Glomerular visceral epithelial cell (primary cell): ENCODE data around the gene ZNF248.

Experiments used
- DNase-seq: peaks from one replicate; pipeline ENCODE4 v3.0.0-alpha.2; 2016; ENCODE audit errors: extremely low spot score

ZNF248 gene

DNA sequence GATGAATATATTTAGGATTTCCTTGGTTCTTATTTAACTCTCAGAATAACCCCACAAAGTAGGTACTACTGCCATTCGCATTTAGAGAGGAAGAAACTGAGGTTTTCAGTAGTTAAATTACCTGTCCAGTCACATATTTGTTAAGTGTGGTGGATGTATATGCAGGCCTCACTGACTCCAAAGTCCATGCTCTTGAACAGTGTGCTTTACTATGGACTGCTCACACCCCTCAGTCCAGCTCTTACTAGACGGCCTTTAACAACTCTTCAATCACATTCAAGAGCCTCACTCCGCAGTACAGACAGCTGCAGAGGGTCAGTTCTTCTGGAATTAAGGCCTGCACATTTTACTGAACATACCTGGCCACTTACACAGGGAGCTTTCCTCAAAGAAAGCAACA, 36.2 kb downstream of the ZNF248 start:
- DNase-seq, result no peak

DNA sequence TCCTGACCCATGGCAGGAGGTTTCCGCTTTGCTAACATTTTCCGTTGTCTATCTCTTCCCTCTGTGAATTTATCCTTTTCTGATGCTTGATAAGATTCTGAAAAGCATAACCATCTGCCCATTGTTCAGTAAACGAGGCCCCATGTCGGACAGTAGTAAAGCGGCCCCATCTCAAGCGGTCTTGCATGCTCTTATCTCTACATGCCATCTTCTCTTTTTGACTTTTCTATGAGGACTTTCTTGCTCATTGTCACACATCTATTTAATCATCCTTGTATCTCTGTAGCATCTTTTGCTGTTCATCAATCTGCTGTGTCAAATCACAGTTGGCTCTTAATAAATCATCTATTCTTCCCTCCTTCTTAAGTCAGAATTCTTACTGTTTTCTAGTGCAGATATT, 37.6 kb downstream of the ZNF248 start:
- no peak for DNase-seq

DNA sequence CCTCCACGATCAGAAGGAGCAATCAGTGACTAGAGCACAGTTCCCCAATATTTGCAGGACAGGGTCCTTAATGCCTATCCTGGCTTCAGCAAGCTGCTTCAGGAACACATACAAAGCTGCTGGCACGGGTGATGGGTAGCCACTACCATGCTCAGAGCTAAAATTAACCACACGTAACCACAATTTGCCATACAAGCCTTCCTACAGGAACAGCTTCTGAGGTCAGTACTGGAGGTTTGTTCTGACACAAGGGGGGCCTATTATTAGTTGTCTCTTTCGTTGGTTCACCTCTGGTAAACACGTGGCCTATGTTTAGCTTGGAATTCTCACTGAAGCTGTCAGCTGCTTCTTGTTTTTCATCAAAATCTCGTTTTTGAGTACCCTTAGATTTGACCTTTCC, 41.1 kb downstream of the ZNF248 start:
- DNase-seq, result no peak

DNA sequence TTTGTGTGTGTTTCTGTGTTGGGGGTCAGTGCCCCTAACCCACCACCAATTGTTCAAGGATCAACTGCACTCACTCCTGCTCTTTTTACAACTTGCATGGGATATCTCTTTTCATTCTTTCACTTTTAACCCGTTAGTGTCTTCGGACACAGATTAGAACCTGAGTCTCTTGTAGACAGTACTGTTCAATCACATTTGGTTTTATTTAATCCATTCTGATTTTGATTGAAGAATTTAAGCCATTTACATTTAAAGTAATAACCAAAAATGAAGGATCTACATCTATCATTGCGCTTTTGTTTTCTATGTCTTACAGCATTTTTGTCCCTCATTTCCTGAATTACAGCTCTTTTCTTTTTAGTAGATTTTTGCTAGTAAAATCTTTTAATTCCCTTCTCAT, 43.6 kb downstream of the ZNF248 start:
- DNase-seq, result no peak

DNA sequence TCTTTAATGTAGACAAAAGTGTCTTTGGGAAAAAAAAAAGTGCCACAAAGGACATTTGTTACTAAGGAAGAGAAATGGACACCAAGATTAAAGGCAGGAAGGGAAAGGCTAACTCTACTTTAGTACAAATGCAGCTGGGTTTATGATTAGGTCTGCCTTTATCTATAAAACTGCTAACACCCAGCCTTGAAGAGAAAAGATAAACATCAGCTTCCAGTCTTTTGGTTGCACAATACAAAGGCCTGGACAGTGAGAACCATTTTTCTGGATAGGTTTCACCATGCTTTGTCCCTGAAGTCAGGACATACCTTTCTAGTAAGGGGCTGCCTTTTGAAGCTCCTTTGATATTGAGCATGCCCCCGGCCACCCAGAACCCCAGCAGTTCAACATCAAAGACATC, 45.1 kb downstream of the ZNF248 start:
- DNase-seq, result no peak

DNA sequence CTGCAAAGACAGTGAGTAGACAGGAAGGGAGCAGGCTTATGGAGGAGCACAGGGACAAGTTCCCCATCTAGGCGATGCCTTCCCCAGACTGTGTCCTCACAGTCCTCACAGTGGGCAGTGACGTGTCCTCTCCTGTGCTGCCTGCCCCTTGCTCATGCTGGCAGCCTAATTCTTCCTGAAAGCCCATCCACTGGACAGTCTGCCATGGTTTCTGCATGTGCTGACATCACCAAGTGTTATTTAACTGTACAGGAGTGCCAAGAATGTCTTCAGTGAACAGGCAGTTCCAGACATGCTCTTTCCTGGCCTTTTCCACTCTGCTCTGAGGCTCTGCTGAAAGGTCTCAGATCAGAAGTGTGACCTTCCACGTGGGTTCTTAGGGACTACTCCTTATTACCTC, 54.1 kb downstream of the ZNF248 start:
- DNase-seq, result no peak

DNA sequence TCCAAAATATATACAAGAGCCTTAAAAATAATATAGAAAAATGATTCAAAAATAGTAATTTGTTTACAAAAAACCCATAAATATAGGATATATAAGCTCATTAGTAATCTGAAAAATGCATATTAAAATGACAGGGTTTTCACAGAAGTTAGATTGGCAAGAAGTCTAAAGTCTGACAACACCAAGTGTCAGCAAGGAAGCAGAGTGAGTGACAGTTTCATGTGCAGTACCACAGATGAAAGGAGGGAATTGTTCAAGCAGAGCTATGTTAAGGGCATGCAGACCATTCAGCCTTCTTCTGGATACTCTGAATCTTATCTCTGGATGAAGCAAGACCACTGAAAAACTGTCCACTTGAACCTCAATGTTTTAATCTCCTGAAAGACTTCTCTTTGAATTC, 55.9 kb downstream of the ZNF248 start:
- no peak for DNase-seq

DNA sequence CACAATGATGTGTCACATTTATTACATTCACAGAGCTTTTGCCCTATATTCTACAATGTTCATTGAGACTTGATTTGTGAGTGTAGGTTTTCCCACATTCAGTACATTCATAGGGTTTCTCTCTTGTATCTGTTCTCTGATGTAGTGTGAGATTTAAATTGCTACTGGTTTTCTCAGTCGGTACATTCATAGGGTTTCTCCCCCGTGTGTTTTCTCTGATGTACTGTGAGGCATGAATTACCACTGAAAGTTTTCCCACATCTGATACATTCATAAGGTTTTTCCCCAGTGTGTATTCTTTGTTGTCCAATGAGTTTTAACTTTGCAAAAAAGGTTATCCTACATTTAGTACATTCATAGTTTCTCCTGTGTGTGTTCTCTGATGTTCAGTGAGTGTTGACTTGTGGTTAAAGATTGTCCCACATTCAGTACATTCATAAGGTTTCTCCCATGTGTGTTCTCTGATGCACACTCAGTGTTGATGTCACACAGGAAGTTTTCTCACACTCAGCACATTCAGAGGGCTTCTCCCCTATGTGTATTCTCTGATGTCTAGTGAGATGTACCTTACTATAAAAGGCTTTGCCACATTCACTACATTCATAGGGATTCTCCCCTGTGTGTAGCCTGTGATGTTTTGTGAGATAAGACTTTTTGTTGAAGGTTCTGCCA, 63.0 kb downstream of the ZNF248 start:
- no peak for DNase-seq

DNA sequence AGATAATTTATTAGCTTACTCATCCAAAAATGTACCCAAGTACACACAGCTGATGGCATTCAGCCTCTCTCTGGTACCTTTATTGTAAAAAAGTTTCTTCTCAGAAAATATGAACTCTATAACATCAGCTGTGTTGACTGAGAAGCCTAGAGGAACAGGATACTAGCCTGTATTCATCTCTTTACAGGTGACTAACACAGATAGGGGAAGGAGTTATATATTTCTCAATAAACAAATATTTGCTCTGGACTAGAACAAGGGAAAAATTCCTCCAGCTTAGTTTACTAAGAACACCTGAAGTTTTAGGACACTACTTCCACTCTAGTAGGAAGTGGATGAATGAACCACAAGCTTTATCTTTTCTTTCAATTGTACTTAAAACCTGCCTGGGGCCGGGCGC, 67.8 kb downstream of the ZNF248 start:
- no peak for DNase-seq

DNA sequence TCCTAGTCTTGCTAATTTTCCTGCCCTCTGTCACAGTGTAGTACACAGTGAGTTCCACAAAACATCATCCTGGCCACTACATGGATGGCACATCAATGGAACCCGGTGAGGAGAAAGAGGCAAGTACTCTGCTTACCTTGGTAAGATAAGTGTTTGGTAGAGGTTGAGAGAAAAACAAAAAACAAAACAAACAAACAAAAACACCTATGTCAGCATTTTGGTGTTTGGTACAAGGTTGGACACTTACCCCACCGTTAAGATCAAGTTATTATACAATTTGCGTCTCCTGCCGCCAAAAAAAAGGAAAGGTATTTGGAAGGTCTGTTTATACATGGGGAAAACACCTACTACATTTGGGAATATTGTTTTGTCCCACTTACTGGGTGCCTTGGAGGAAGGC, 72.7 kb downstream of the ZNF248 start:
- DNase-seq, result no peak

DNA sequence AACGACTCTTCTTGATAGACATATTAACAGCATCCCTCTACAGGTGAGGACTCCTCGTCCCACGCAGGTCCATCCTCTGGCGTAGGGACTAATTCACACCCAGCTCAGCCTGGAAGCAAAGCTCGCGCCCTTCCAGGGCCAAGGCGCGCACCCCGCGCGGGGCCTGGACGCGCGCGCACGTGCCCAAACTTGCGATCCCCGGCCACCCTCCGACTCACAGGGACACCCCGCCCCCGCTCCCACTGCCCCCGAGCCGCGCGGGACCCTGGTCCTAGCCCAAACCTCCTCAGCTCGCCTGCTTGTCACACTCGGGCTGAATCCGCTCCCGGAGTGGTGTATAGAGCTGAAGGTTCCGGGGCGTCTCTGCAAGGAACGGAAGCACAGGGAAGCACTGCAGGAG, 76.9 kb downstream of the ZNF248 start:
- no peak for DNase-seq

DNA sequence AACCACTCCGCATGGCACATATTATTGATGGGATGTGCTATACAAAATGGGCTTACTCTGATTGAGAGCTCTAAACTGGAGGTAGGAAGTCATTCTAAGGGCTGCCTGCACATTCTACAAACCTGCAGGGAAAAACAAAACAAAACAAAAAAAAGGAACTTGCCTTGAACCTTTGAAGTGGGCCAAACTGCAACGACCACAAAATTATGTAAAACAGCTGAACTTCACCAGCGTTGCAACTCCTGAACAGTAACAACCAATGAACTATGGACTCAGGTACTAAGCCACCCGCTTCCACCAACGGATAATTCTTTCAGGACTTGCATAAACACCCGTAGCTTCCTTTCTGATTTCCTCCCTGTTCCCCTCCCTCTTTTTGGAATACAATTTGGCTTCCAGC, 80.4 kb downstream of the ZNF248 start:
- DNase-seq, result no peak

DNA sequence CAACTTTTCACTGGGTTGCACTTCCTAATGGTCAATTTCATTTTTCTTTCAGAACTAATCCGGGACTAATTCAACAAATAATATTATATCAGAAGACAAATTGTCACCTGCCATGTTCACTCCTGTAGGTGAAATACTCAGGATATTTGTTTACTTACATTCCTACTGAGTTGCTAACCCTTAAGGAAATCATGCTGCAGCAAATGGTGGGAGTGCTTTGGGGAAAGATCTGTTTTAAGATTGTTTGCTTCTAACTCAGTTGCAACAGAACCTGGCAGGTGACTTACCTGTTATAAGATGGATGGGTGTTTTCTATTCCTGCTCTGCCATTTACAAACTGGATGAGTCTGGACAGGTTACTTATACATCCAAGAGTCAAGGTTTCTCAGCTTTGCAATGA, 81.8 kb downstream of the ZNF248 start:
- DNase-seq, result no peak

DNA sequence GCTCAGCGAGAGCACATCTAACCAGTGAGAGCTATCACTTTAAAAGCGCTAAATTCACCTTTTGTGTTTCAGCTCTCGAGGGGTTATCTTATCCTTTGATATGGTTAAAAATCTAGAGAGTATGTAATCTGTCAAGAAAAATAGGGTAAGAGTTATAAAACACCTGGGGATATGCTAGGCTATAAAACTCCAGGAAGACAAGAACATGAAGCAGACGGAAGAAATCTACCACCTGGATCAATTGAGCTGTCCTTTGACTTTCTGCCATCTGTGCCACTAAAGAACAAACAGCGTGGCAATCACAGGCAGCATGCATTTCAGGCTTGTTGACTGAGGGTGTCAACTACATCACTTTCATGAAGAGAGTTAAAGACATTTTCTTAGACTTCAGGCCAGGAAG, 83.1 kb downstream of the ZNF248 start:
- DNase-seq, result no peak

DNA sequence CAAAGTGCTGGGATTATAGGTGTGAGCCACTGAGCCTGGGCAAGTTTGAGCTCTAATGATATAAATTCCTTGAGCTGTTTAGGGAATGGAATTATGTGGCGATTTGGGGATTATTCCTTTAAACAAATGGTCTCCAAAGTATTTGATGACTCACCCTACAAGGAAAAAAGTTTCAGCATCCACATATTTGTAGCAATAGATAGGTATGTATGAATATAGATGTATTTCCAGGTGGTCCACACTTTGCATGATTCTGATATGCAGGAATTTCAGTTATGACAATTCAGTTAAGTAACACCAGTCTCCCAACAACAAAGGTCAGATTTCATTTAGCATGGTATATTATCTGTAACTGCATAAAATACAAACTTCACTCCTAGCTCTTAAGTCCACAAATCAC, 92.2 kb downstream of the ZNF248 start:
- no peak for DNase-seq

DNA sequence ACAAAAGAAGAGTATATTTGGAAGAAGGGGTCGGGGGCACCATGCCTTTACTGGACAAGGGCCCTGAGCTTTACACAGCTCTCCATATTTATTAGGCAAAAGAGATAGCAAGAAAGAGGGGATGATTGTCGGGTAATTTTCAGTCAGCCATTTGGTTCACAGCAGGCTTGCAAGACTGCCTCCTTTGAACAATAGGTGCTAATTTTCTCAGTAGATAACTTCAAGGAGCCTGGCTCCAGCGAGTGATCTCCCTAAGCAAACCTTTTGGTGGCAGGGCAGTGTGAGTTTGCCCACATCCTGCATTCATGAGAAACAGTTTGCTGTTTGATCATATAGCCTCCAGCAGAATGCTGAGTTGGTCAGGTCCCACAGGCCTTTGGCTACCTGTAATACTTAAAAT, 94.3 kb downstream of the ZNF248 start:
- no peak for DNase-seq

DNA sequence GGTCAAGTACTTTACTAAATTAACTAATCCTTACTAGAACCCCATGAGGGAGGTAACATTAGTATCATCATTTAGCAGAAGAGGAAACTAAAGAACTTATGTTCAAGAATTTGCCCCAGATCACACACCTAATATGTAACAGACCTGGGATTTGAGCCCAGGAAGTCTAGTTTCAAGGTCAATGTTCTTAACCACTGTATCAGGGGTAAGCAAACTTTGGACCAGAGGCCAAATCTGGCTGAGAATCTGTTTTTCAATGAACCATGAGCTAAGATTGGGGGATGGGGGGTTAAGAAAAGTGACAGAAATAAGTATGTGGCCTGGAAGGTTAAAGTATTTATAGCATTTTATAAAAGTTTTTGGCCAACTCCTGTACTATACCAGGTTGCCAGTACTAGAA, 95.1 kb downstream of the ZNF248 start:
- DNase-seq, result no peak

DNA sequence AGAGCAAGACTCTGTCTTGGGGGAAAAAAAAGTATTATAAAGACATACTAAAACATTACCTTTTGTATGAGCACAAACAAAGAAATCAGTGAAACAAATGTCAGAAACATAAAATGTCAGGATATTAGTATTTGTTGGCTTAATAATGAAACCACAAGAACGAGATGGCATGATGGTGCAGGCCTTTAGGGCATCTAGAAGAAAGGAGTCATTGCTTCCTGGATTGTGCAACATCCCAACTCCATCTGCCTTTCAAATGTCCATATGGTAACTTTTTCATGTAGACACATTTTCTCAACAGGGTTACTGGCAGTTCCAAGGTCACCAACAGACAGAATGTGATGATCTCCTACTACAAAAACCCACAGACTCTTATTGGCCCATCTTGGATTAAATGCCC, 96.6 kb downstream of the ZNF248 start:
- no peak for DNase-seq

DNA sequence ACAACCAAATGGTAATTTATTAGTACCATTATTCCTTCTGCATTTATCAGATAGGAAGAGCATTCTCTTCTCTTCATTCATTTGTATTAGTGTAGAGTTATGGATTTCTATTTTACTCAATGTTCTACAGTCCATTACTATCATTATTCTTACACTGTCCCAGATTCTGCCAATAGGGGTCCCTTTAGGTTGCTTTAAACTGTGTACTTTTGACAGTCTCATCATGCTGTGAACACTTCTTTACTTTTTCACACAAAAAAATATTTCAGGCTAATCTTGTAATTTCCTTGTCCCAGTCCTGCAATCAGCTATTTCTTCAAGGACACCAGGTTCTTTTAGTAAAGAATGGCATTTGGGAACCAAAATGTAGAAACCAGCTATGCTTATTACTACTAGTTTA, 99.3 kb downstream of the ZNF248 start:
- no peak for DNase-seq

DNA sequence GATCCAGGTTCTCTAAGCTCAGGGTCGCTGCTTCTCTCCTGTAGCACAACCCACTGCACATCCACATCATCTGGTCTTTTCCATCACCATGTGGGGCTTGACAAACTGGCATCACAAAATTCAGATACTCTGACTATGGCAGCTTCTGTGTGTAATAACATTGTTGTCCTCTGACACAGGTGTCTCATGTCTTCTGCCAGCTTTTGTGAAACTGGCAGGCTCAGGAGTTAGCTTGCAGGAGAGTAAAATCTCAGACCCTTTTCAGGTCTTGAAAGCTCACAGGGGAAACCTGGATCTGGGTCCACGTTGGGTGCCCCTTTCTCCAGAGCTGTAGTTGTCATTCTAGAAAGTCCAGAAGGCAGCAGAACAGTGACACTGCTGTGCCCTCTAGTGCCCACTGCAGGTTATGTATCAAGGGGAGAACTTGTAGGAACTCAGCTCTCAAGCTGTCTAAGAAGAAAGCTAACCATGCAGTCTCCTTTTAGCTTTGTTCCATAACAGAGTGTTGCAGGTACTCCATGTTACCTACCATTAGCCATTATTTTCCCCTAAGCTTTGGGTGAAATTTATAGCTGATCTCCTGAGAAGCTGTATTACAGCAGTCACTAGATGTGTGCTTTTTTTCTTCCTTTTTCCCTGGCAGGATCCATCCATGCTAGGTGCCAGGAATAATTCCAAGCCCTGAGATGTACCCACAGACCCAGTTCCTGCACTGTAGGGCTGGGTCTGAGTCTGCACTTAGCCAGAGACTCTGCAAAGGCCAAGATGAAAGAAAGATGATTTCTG, 102.7 kb downstream of the ZNF248 start:
- no peak for DNase-seq

DNA sequence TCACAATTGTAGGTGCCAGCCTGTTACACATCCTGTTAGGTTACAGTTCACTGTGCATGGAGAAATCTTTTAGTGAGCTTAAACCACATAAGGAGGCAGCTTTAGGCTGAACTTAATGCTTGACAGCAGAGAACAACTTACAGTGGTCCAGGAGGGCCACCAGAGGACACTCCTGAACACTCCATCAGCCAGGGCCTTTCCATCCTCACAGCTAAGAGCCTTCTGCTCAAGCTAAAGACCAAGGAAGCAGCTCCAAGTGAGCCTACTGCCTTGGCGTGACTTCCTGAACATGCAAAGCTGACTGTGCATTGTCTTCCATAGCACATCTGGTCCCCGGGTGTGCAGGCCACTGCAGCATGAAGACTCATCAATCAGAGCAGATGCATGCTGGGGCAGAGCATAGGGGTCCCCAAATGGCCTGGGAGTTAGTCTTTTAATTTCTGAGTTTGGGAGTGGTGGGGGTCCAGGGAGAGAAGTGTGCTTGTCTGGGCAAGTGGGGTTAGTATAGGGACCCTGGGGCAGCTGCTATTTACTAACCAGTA, 105.0 kb downstream of the ZNF248 start:
- no peak for DNase-seq

DNA sequence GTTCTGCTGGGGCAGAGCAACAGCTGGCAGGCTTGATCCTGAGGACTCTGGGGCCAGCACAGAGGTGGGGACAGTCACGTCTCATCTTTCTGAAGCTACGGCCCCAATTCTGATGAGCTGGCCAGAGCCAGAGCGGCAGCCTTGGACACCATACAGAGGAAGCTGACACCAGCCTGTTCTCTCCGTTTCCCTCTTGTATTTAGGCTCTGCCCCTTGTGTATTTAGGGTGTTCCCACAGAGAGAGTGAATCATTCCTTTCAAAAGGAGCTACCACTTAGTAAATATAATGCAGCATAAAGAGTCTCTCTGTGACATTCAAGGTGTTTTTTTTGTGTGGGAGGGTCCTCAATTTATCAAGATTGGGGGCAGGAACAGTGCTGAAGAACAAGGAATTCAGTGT, 109.2 kb downstream of the ZNF248 start:
- DNase-seq, result no peak

DNA sequence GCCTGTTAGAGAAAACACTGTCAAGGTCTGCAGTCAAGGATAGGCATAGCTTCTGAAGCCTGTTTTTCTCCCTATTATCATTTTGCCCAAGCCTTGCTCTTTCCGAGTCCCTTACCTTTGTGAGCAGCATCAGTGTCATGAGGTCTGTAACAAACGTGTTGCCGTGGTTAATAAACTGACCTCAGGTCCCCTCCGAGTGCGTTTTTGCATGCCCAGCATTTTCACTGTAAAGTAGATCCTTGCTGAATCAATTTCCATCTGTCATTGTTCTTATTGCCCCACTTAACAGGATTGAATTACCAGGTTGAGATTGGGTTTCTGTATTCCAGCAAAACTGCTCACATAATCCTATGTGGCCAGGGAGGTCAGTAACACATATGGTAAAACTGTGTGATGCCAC, 110.3 kb downstream of the ZNF248 start:
- DNase-seq, result no peak

DNA sequence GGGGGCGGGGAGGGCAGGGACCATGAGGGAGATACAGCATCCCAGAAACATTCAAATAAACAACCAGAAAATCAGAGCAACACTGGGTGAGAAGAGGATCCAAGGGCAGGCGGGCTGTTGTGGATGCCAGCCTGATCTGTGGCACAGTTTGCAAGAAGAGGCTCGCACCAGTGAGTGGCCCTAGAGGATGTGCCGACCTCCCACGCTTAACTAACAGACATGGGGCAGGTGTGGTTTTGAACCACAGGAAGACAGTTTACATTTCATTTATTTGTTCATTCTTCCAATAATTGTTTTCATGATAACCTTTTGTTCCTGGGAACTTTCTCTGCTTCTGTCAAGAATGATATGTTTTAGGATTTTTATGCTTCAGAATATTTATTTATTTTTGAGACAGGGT, 115.6 kb downstream of the ZNF248 start:
- DNase-seq, result no peak
